SK-N-MC (cell line): ENCODE data around the gene MAFB.

Experiments used
- EZH2 ChIP-seq: fragments of 200-600 bp; sonication (generic); IDR thresholded peaks from one replicate; pipeline ENCODE4 v1.6.1; 2017; ENCODE audit warnings: antibody characterized with exemption
- POLR2AphosphoS5 ChIP-seq: IDR thresholded peaks from 2 replicates; pipeline ENCODE4 v1.6.1; 2012; ENCODE audit warnings: mild to moderate bottlenecking, low read depth, low read length, borderline replicate concordance

DNA sequence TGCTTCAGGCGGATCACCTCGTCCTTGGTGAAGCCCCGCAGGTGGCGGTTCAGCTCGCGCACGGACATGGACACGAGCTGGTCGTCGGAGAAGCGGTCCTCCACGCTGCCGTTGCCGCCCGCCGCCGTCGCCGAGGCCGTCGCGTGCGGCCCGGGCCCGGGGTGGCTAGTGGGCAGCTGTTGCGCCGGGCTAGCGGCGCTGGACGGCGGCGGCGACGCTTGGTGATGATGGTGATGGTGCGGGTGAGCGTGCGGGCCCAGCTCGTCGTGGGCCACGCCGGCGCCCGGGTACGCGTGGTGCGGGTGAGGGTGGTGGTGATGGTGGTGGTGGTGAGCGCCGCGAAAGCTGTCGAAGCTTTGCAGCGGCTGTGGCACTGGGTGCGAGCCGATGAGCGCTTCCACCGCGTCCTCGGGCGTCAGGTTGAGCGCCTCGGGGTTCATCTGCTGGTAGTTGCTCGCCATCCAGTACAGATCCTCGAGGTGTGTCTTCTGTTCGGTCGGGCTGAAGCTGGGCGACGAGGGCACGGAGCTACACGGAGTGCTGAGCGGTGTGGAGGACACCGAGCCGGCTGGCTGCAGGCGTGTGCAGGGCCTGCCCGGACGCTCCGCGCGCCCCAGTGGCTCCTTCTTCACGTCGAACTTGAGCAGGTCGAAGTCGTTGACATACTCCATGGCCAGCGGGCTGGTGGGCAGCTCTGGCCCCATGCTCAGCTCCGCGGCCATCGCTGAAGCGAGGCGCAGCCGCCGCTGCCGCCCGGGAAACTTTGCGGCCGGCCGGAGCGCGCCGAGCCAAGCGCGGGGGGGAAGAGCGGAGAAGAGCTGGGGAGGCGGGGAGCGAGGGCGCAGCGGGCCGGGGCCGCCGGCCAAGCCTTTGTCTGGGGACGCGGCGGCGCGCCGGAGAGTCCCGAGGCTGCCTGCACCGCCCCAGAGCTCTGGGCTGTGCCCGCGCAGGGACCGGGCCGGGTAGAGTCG lies 622 bp downstream of the MAFB start:
- TF ChIP-seq POLR2AphosphoS5 (no peak), EZH2 (no peak)
